HEK293T (cell line): ENCODE measurements around the gene PNLIPRP3.

Experiments
- CTCF ChIA-PET: fragments of 350-600 bp; formaldehyde crosslinking; extraction: SDS; loops from one replicate; lab custom pipeline; 2021; ENCODE audit warnings: antibody characterized with exemption, inconsistent platforms; lab: Yijun Ruan, JAX
- POLR2A ChIA-PET: fragments of 350-600 bp; formaldehyde crosslinking; extraction: SDS; loops from one replicate; lab custom pipeline; 2020; ENCODE audit warnings: antibody characterized with exemption, inconsistent platforms; lab: Yijun Ruan, JAX
- DNase-seq: peaks from one replicate; pipeline ENCODE4 v3.0.0; 2012; ENCODE audit warnings: mixed read lengths; ENCODE audit errors: extremely low spot score
- ARNT ChIP-seq: fragments of 450-650 bp; IDR thresholded peaks from 2 replicates; pipeline ENCODE4 v1.6.1; 2017; ENCODE audit warnings: mild to moderate bottlenecking
- BHLHE40 ChIP-seq: fragments of 450-650 bp; IDR thresholded peaks from 2 replicates; pipeline ENCODE4 v1.6.1; 2016; ENCODE audit warnings: mild to moderate bottlenecking, moderate library complexity, borderline replicate concordance
- CTBP1 ChIP-seq: fragments of 450-650 bp; IDR thresholded peaks from 2 replicates; pipeline ENCODE4 v1.6.1; 2016; ENCODE audit warnings: borderline replicate concordance
- ELF4 ChIP-seq: fragments of 450-650 bp; IDR thresholded peaks from 2 replicates; pipeline ENCODE4 v1.6.1; 2017; ENCODE audit warnings: antibody characterized with exemption
- FOXA1 ChIP-seq: fragments of 450-650 bp; IDR thresholded peaks from 2 replicates; pipeline ENCODE4 v1.6.1; 2016; ENCODE audit warnings: mild to moderate bottlenecking
- FOXK2 ChIP-seq: fragments of 450-650 bp; IDR thresholded peaks from 2 replicates; pipeline ENCODE4 v1.6.1; 2016; ENCODE audit warnings: mild to moderate bottlenecking
- FOXM1 ChIP-seq: fragments of 450-650 bp; IDR thresholded peaks from 2 replicates; pipeline ENCODE4 v1.6.1; 2017; ENCODE audit warnings: mild to moderate bottlenecking, borderline replicate concordance
- HDGF ChIP-seq: fragments of 450-650 bp; IDR thresholded peaks from 2 replicates; pipeline ENCODE4 v1.6.1; 2017; ENCODE audit warnings: antibody characterized with exemption, borderline replicate concordance
- L3MBTL2 ChIP-seq: fragments of 450-650 bp; conservative IDR thresholded peaks from 2 replicates; pipeline ENCODE4 v1.6.1; 2016; ENCODE audit warnings: mild to moderate bottlenecking
- LEF1 ChIP-seq: fragments of 450-650 bp; IDR thresholded peaks from 2 replicates; pipeline ENCODE4 v1.6.1; 2017; ENCODE audit warnings: mild to moderate bottlenecking, borderline replicate concordance
- NFRKB ChIP-seq: fragments of 450-650 bp; IDR thresholded peaks from 2 replicates; pipeline ENCODE4 v1.6.1; 2016; ENCODE audit warnings: mild to moderate bottlenecking, moderate library complexity
- SP1 ChIP-seq: fragments of 450-650 bp; IDR thresholded peaks from 2 replicates; pipeline ENCODE4 v1.6.1; 2017
- SUZ12 ChIP-seq: fragments of 450-650 bp; IDR thresholded peaks from 2 replicates; pipeline ENCODE4 v1.6.1; 2016; ENCODE audit warnings: mild to moderate bottlenecking
- TARDBP ChIP-seq: fragments of 450-650 bp; IDR thresholded peaks from 2 replicates; pipeline ENCODE4 v1.6.1; 2016
- ZNF384 ChIP-seq: fragments of 450-650 bp; IDR thresholded peaks from 2 replicates; pipeline ENCODE4 v1.6.1; 2016
- TF ChIP-seq, protein P1 (sequence below): fragments of 450-650 bp; IDR thresholded peaks from 2 replicates; pipeline ENCODE4 v1.6.1; 2016

The PNLIPRP3 gene

DNA sequence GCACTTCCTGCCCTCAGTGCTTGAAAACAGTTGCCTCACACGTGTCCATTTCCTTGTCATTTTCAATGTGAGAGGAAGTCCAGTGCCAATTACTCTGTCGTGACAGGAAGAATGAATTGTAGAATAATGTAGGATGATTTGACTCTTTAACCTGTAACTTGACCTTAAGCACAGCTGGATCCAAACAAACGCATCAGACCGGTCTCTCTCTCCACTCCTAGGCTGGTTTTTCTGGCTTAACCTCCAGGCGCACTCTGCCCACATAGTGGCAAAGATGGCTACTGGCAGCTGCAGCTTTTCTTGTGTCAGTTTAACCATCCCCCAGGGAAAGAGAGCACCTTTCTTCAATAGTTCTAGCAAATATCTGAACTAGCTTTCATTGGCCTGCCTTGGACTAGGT lies 29.4 kb upstream of the PNLIPRP3 start:
- no peak for TF ChIP-seq FOXA1
- DNase-seq = no peak
- ChIA-PET POLR2A (no interaction called here), CTCF (no interaction called here)

DNA sequence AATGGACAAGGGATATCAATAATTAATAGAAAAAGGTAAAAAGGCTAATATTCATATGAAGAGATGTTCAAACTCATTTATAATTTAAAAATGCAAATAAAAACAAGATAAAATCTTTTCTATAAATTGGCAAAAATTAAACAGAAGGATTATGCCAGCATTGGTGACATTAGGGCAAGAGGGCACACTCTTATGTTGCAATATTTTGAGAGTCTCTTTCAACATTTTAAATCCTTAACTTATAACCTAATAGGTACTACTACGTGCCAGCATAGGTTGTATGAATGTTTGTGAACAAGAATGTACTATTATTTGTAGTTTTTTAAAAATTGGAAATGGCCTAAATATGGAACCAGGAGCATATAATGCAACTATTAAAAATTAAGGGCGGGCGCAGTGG lies 24.8 kb upstream of the PNLIPRP3 start:
- no peak for TF ChIP-seq FOXM1
- TF ChIP-seq FOXK2 = no peak
- TF ChIP-seq NFRKB = no peak
- no peak for TF ChIP-seq BHLHE40
- TF ChIP-seq ZNF384 = no peak
- no peak for TF ChIP-seq ARNT
- TF ChIP-seq LEF1 = no peak
- no peak for TF ChIP-seq SUZ12
- POLR2A ChIA-PET = no interaction called here
- no peak for DNase-seq
- CTCF ChIA-PET = no interaction called here

DNA sequence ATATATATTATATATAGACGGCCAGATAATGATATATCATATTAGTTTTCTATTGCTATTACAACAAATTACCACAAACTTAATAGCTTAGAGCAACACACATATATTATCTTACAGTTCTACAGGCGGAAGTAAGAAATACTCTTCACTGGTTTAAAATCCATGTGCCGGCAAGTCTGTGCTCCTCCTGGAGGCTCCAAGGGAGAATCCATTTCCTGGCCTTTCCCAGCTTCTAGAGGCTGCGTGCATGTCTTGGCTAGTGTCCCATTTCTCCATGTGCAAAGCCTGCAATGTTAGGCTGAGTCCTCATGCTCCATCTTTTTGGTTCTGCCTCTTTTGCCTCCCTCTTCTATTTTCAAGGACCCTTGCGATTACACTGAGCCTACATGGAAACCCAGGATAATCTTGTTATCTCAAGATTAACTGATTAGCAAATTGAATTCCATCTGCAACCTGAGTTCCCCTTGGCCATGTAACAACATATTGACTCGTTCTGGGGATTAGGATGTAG lies 23.9 kb upstream of the PNLIPRP3 start:
- TF ChIP-seq ARNT (no peak), L3MBTL2 (no peak), TARDBP (no peak), SUZ12 (no peak), CTBP1 (no peak), NFRKB (no peak), FOXA1 (no peak), FOXK2 (no peak), ZNF384 (no peak), LEF1 (no peak)
- TF ChIP-seq, protein P1, sequence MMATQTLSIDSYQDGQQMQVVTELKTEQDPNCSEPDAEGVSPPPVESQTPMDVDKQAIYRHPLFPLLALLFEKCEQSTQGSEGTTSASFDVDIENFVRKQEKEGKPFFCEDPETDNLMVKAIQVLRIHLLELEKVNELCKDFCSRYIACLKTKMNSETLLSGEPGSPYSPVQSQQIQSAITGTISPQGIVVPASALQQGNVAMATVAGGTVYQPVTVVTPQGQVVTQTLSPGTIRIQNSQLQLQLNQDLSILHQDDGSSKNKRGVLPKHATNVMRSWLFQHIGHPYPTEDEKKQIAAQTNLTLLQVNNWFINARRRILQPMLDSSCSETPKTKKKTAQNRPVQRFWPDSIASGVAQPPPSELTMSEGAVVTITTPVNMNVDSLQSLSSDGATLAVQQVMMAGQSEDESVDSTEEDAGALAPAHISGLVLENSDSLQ = no peak
- ChIA-PET POLR2A (no interaction called here), CTCF (no interaction called here)

DNA sequence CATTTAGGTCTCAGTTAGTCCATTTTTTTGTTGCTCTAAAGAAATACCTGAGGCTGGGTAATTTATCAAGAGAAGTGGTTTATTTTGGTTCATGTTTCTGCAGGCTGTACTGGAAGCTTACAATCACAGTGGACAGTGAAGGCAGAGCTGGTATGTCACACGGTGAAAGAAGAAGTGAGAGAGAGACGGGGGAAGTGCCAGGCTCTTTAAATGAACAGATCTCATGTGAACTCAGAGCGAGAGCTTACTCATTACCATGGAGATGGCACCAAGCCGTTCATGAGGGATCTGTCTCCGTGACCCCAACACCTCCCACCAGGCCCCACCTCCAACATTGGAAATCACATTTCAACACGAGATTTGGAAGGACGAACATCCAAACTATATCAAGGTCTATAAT lies 18.9 kb upstream of the PNLIPRP3 start:
- CTCF ChIA-PET = no interaction called here
- no peak for TF ChIP-seq TARDBP
- no peak for TF ChIP-seq FOXM1
- no peak for TF ChIP-seq FOXA1
- TF ChIP-seq ZNF384 = no peak
- TF ChIP-seq BHLHE40 = no peak
- no peak for TF ChIP-seq HDGF
- TF ChIP-seq LEF1 = no peak
- no peak for TF ChIP-seq SP1
- no peak for TF ChIP-seq CTBP1
- TF ChIP-seq NFRKB = no peak
- no peak for TF ChIP-seq SUZ12
- no peak for TF ChIP-seq ELF4
- no peak for TF ChIP-seq L3MBTL2
- TF ChIP-seq, protein P1 = no peak
- TF ChIP-seq ARNT = no peak
- no peak for TF ChIP-seq FOXK2
- no peak for DNase-seq
- POLR2A ChIA-PET = no interaction called here

More for the DNA sequence above, 23.9 kb upstream of the PNLIPRP3 start:
- DNase-seq = no peak

DNA sequence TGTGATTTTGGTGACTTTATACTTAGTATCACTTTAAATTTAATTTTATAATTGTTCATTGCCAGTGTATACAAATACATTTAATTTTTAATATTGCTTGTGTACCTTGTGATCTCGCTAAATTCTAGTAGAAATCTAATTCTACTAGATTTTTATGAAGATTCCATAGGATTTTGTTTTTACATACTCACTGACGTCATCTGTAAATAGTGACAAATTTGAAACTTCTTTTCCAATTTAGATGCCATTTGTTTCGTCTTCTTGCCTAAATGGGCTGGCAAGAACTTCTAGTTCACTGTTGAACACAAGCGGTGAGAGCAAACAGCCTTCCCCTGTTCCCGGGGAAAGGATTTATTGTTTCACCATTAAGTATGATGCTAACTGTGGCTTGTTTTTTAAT lies 17.3 kb upstream of the PNLIPRP3 start:
- CTCF ChIA-PET = no interaction called here
- POLR2A ChIA-PET = no interaction called here
- TF ChIP-seq NFRKB (no peak), ARNT (no peak), SP1 (no peak), ZNF384 (no peak), FOXK2 (no peak), FOXM1 (no peak), FOXA1 (no peak), ELF4 (no peak), BHLHE40 (no peak), CTBP1 (no peak), HDGF (no peak), LEF1 (no peak), SUZ12 (no peak), L3MBTL2 (no peak), TARDBP (no peak)
- TF ChIP-seq, protein P1 = no peak
- DNase-seq = no peak

DNA sequence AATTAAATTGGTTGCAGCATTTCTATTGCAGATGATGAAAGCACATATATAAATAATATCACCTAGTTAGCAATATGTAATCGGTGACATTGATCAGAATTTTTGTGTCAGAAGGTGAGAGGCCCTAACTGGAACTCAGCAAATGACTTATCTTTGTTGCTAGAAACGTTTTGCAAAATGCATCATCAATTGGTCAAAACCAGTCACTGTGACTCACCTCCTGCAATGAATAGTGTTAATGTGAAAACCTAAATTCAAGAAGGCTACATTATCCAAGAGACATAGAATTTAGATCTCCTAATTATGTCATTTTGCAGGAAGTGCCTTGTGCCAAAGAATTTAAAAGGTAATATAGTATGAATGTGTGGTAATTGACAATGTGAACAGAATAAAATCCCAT lies 9.8 kb upstream of the PNLIPRP3 start:
- no peak for TF ChIP-seq HDGF
- no peak for TF ChIP-seq NFRKB
- TF ChIP-seq L3MBTL2 = no peak

DNA sequence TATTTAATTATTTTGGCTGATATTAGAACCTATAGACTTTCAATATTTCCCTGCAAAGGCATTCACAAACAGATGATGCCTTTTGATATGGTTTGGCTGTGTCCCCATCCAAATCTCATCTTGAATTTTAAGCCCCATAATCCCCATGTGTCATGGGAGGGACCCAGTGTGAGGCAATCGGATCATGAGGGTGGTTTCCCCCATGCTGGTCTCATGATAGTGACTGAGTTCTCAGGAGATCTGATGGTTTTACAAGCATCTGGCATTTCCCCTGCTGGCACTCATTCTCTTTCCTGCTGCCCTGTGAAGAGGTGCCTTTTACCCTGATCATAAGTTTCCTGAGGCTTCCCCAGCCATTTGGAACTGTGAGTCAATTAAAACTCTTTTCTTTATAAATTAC lies 9.3 kb upstream of the PNLIPRP3 start:
- CTCF ChIA-PET = no interaction called here
- no peak for DNase-seq

More for the DNA sequence above, 9.8 kb upstream of the PNLIPRP3 start:
- CTCF ChIA-PET = no interaction called here
- POLR2A ChIA-PET = no interaction called here
- no peak for DNase-seq

More for the DNA sequence above, 9.3 kb upstream of the PNLIPRP3 start:
- TF ChIP-seq ELF4 = no peak
- no peak for TF ChIP-seq SUZ12
- TF ChIP-seq FOXA1 = no peak
- TF ChIP-seq SP1 = no peak
- TF ChIP-seq CTBP1 = no peak
- TF ChIP-seq TARDBP = no peak
- no peak for TF ChIP-seq NFRKB
- no peak for TF ChIP-seq FOXM1
- TF ChIP-seq FOXK2 = no peak
- no peak for TF ChIP-seq LEF1
- TF ChIP-seq, protein P1 = no peak
- TF ChIP-seq BHLHE40 = no peak
- no peak for TF ChIP-seq ZNF384
- no peak for TF ChIP-seq ARNT
- TF ChIP-seq L3MBTL2 = no peak
- no peak for TF ChIP-seq HDGF
- POLR2A ChIA-PET = no interaction called here
